Measurements from ENCODE around the gene PRDM16. TPM values are rescaled to one million over a fixed set of nuclear protein-coding genes. Genes with fewer than 3 reads are reported as not detected.

Gene PRDM16
- polyA plus RNA-seq, 1 donor from 2014 or later: 0.21 TPM

DNA sequence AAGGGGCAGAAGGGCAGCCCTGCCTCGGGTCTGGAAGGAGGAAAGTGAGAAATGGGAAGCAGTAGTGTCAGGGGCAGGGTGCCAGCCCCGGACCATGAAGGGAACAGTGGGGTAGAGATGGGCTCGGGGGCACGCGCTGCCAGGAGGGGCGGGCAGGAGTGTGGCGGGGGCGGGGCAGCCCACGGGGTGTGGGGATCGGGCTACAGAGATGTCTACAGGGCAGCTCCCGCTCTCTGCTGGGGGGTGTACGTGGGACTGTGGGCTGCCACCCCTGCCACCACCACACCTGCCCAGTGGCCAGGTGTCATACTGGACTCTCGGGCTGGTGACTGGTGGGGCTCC lies 392.9 kb downstream of the PRDM16 start:
- H3K36me3 ChIP-seq (ENCODE audit: insufficient read depth, low read length): no peaks in the 10 kb centered on the region
- H3K27ac ChIP-seq (ENCODE audit: low read length): no peak overlapping the region
- H2AFZ ChIP-seq (ENCODE audit: low read depth, low read length): no peak overlapping the region
- H3K27me3 ChIP-seq (ENCODE audit: insufficient read depth, low read depth, low read length): no peaks in the 10 kb centered on the region
- H3K9ac ChIP-seq (ENCODE audit: low read length): no peak overlapping the region
- no peaks in the 10 kb centered on the region for H4K20me1 ChIP-seq (ENCODE audit: insufficient read depth)
- no peak overlapping the region for H3K4me2 ChIP-seq (ENCODE audit: low read length)
- H3K79me2 ChIP-seq (replicated peaks; ENCODE audit: insufficient read depth, low read length): no peaks in the 10 kb centered on the region
- H3K4me3 ChIP-seq (ENCODE audit: low read length): no peak overlapping the region
- H3F3A ChIP-seq (ENCODE audit: insufficient read depth, low read length, poor library complexity, severe bottlenecking): no peaks in the 10 kb centered on the region
- TF ChIP-seq EZH2 (IDR thresholded peaks at IDR 0.05; ENCODE audit: borderline replicate concordance, insufficient read depth, low read length, poor library complexity, severe bottlenecking) (no peak), TAF1 (IDR thresholded peaks at IDR 0.05; ENCODE audit: low read depth) (no peak), MXI1 (conservative IDR thresholded peaks at IDR 0.05; ENCODE audit: poor library complexity, severe bottlenecking) (no peak), EP300 (conservative IDR thresholded peaks at IDR 0.05; ENCODE audit: poor library complexity, severe bottlenecking) (no peak), POLR2AphosphoS5 (IDR thresholded peaks at IDR 0.05) (no peak), SMC3 (conservative IDR thresholded peaks at IDR 0.05; ENCODE audit: poor library complexity) (no peak)
- TF ChIP-seq, protein P1, sequence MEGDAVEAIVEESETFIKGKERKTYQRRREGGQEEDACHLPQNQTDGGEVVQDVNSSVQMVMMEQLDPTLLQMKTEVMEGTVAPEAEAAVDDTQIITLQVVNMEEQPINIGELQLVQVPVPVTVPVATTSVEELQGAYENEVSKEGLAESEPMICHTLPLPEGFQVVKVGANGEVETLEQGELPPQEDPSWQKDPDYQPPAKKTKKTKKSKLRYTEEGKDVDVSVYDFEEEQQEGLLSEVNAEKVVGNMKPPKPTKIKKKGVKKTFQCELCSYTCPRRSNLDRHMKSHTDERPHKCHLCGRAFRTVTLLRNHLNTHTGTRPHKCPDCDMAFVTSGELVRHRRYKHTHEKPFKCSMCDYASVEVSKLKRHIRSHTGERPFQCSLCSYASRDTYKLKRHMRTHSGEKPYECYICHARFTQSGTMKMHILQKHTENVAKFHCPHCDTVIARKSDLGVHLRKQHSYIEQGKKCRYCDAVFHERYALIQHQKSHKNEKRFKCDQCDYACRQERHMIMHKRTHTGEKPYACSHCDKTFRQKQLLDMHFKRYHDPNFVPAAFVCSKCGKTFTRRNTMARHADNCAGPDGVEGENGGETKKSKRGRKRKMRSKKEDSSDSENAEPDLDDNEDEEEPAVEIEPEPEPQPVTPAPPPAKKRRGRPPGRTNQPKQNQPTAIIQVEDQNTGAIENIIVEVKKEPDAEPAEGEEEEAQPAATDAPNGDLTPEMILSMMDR (IDR thresholded peaks at IDR 0.05; ENCODE audit: poor library complexity, severe bottlenecking): no peak
- TF ChIP-seq, protein P2, sequence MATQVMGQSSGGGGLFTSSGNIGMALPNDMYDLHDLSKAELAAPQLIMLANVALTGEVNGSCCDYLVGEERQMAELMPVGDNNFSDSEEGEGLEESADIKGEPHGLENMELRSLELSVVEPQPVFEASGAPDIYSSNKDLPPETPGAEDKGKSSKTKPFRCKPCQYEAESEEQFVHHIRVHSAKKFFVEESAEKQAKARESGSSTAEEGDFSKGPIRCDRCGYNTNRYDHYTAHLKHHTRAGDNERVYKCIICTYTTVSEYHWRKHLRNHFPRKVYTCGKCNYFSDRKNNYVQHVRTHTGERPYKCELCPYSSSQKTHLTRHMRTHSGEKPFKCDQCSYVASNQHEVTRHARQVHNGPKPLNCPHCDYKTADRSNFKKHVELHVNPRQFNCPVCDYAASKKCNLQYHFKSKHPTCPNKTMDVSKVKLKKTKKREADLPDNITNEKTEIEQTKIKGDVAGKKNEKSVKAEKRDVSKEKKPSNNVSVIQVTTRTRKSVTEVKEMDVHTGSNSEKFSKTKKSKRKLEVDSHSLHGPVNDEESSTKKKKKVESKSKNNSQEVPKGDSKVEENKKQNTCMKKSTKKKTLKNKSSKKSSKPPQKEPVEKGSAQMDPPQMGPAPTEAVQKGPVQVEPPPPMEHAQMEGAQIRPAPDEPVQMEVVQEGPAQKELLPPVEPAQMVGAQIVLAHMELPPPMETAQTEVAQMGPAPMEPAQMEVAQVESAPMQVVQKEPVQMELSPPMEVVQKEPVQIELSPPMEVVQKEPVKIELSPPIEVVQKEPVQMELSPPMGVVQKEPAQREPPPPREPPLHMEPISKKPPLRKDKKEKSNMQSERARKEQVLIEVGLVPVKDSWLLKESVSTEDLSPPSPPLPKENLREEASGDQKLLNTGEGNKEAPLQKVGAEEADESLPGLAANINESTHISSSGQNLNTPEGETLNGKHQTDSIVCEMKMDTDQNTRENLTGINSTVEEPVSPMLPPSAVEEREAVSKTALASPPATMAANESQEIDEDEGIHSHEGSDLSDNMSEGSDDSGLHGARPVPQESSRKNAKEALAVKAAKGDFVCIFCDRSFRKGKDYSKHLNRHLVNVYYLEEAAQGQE (IDR thresholded peaks at IDR 0.05; ENCODE audit: borderline replicate concordance): no peak
- no peaks in the 10 kb centered on the region for H3K9me2 ChIP-seq (ENCODE audit: insufficient read depth, low read length)
- no peaks in the 10 kb centered on the region for H3K9me3 ChIP-seq (ENCODE audit: low read length)

DNA sequence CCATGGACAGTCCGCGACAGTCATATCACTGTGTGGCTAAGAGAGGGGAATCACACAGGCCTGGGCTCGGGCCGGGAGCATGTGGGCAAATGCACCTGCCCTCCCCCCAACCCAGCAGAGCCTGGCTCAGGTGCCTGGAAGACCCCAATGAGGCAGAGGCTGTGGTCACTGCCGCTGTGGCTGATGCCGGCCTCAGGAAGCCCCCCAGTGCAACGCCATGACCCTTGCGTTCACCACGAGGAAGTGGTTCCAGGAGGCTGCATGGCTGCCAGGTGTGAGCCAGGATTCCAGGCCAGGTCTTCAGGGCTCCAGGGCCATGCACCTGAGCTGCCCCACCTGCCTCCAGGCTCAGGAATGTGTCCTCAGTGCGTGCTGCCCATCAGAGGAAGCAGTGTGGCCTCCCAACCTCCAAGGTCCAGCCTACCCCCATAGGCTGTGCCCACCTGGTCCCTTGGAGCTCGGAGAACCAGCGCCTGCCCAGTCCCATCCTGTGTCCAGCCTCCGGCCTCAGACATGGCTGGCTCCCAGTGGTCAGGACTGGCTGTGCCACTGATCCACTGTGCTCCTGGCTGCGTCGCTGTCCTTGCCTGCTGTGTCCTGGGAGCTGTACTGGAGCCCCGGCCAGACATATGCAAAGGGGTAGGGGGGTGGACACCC lies 393.5 kb downstream of the PRDM16 start:
- no peaks in the 10 kb centered on the region for H3K9me3 ChIP-seq (ENCODE audit: low read length)
- H3K27me3 ChIP-seq (ENCODE audit: insufficient read depth, low read depth, low read length): no peaks in the 10 kb centered on the region
- H3F3A ChIP-seq (ENCODE audit: insufficient read depth, low read length, poor library complexity, severe bottlenecking): no peaks in the 10 kb centered on the region
- H3K36me3 ChIP-seq (ENCODE audit: insufficient read depth, low read length): no peaks in the 10 kb centered on the region
- H3K4me3 ChIP-seq (ENCODE audit: low read length): no peak overlapping the region
- no peak overlapping the region for H3K4me2 ChIP-seq (ENCODE audit: low read length)
- H3K27ac ChIP-seq (ENCODE audit: low read length): no peak overlapping the region
- H2AFZ ChIP-seq (ENCODE audit: low read depth, low read length): no peak overlapping the region
- no peaks in the 10 kb centered on the region for H3K9me2 ChIP-seq (ENCODE audit: insufficient read depth, low read length)
- H3K79me2 ChIP-seq (replicated peaks; ENCODE audit: insufficient read depth, low read length): no peaks in the 10 kb centered on the region
- no peak overlapping the region for H3K9ac ChIP-seq (ENCODE audit: low read length)
- TF ChIP-seq RAD21 (conservative IDR thresholded peaks at IDR 0.05) (no peak), SMC3 (conservative IDR thresholded peaks at IDR 0.05; ENCODE audit: poor library complexity) (no peak), EP300 (conservative IDR thresholded peaks at IDR 0.05; ENCODE audit: poor library complexity, severe bottlenecking) (no peak), MXI1 (conservative IDR thresholded peaks at IDR 0.05; ENCODE audit: poor library complexity, severe bottlenecking) (no peak)
- H4K20me1 ChIP-seq (ENCODE audit: insufficient read depth): no peaks in the 10 kb centered on the region

Measured in neural cell (in vitro differentiated cells).